GM23338 (cell line): ENCODE data around the gene WNK2. TPM values are rescaled to one million over a fixed set of nuclear protein-coding genes. Genes with fewer than 3 reads are reported as not detected.
A peak's percentile ranks its signal among the peaks of the same experiment; 100 is the strongest.

Experiments used
- ATAC-seq: fragments of 200-7000 bp; cut with Tn5 transposase; 3 replicates; pipeline ENCODE4 v1.9.1; 2020
- DNase-seq: peaks from one replicate; pipeline ENCODE4 v3.0.0-alpha.2; 2015; ENCODE audit warnings: low spot score
- H2AFZ ChIP-seq: fragments of 200-600 bp; sonication (generic); 2 replicates; pipeline ENCODE4 v1.8.0; 2016; ENCODE audit warnings: antibody characterized with exemption, mild to moderate bottlenecking, moderate library complexity
- H3F3A ChIP-seq: fragments of 200-600 bp; sonication (generic); replicated peaks from 2 replicates; pipeline ENCODE4 v1.8.0; 2017; ENCODE audit warnings: antibody characterized with exemption, mixed run types, low read depth
- H3K27ac ChIP-seq: fragments of 200-600 bp; sonication (generic); 2 replicates; pipeline ENCODE4 v1.6.1; 2016; ENCODE audit warnings: low read depth
- H3K27me3 ChIP-seq: fragments of 200-600 bp; sonication (generic); 2 replicates; pipeline ENCODE4 v1.8.0; 2016; ENCODE audit warnings: mild to moderate bottlenecking, mixed run types, moderate library complexity; ENCODE audit not compliant: insufficient read depth
- H3K36me3 ChIP-seq: fragments of 200-600 bp; sonication (generic); 2 replicates; pipeline ENCODE4 v1.8.0; 2016; ENCODE audit warnings: mild to moderate bottlenecking; ENCODE audit not compliant: insufficient read depth
- H3K4me1 ChIP-seq: fragments of 200-600 bp; sonication (generic); 2 replicates; pipeline ENCODE4 v1.8.0; 2016; ENCODE audit warnings: mild to moderate bottlenecking, moderate library complexity; ENCODE audit not compliant: insufficient read depth
- H3K4me2 ChIP-seq: fragments of 200-600 bp; sonication (generic); 2 replicates; pipeline ENCODE4 v1.7.1; 2017; ENCODE audit warnings: mixed run types
- H3K4me3 ChIP-seq: fragments of 200-600 bp; sonication (generic); 2 replicates; pipeline ENCODE4 v1.6.1; 2016; ENCODE audit warnings: mixed run types
- H3K79me2 ChIP-seq: fragments of 200-600 bp; sonication (generic); replicated peaks from 2 replicates; pipeline ENCODE4 v1.8.0; 2017; ENCODE audit warnings: mild to moderate bottlenecking; ENCODE audit not compliant: insufficient read depth
- H3K9me2 ChIP-seq: fragments of 200-600 bp; sonication (generic); 2 replicates; pipeline ENCODE4 v1.8.0; 2017; ENCODE audit not compliant: insufficient read depth
- H4K20me1 ChIP-seq: fragments of 200-600 bp; sonication (generic); replicated peaks from 2 replicates; pipeline ENCODE4 v1.8.0; 2017; ENCODE audit warnings: mild to moderate bottlenecking; ENCODE audit not compliant: insufficient read depth
- H3K27ac Mint-ChIP-seq: 2 replicates; pipeline ENCODE4 v1.8.0; 2020; ENCODE audit warnings: inconsistent platforms, mild to moderate bottlenecking, moderate library complexity, mixed read lengths
- H3K27me3 Mint-ChIP-seq: 3 replicates; pipeline ENCODE4 v1.8.0; 2022; ENCODE audit warnings: low read depth, mild to moderate bottlenecking, moderate library complexity, mixed read lengths, inconsistent platforms; ENCODE audit not compliant: insufficient read depth, poor library complexity
- H3K36me3 Mint-ChIP-seq: 3 replicates; pipeline ENCODE4 v1.8.0; 2021; ENCODE audit warnings: low read depth, mild to moderate bottlenecking, inconsistent platforms, moderate library complexity, mixed read lengths
- H3K4me1 Mint-ChIP-seq: 3 replicates; pipeline ENCODE4 v1.8.0; 2020; ENCODE audit warnings: mild to moderate bottlenecking, inconsistent platforms, mixed read lengths
- H3K4me3 Mint-ChIP-seq: 3 replicates; pipeline ENCODE4 v1.8.0; 2021; ENCODE audit warnings: moderate library complexity, mild to moderate bottlenecking, inconsistent platforms, mixed read lengths
- H3K9me3 Mint-ChIP-seq: 3 replicates; pipeline ENCODE4 v1.8.0; 2020; ENCODE audit warnings: moderate library complexity, mild to moderate bottlenecking, inconsistent platforms, mixed read lengths
- CREB1 ChIP-seq: fragments of 250-450 bp; sonication (Bioruptor Pico); IDR thresholded peaks from 2 replicates; pipeline ENCODE4 v1.5.0; 2020; ENCODE audit warnings: low read depth, mild to moderate bottlenecking, moderate library complexity
- CTCF ChIP-seq, 2 experiments: fragments of 200-600 bp in 1 of 2; sonication (generic) in 1 of 2; conservative IDR thresholded peaks; 2 replicates each; pipeline versions ENCODE4 v1.5.1 to v1.6.1; 2016 to 2017; ENCODE audit warnings: antibody characterized with exemption in 2 of 2, low read depth in 2 of 2, mild to moderate bottlenecking in 2 of 2, moderate library complexity in 1 of 2
- NANOG ChIP-seq: IDR thresholded peaks from 2 replicates; pipeline ENCODE4 v1.6.1; 2016; ENCODE audit warnings: antibody characterized with exemption, borderline replicate concordance
- POLR2AphosphoS5 ChIP-seq: IDR thresholded peaks from 2 replicates; pipeline ENCODE4 v1.6.1; 2016; ENCODE audit warnings: antibody characterized with exemption, low read depth
- ZNF331 ChIP-seq: fragments of 250-450 bp; sonication (Bioruptor Pico); IDR thresholded peaks from 2 replicates; pipeline ENCODE4 v1.5.0; 2020; ENCODE audit warnings: low read depth, mild to moderate bottlenecking, moderate library complexity
- ZNF462 ChIP-seq: fragments of 250-450 bp; sonication (Bioruptor Pico); IDR thresholded peaks from 2 replicates; pipeline ENCODE4 v1.5.0; 2020; ENCODE audit warnings: mild to moderate bottlenecking, moderate library complexity
- polyA plus RNA-seq: library from polyadenylated mRNA; unstranded; fragments of >200 nt; fragmentation: Nextera tagmentation; extraction: Ambion mirVana; gene quantifications from 2 replicates; pipeline ENCODE4 v1.2.1, GENCODE V29; 2016
- total RNA-seq: library from RNA; depleted of rRNA; stranded (reverse); fragments of >200 nt; shearing (Covaris generic); gene quantifications from 2 replicates; pipeline ENCODE4 v1.2.3, GENCODE V29; 2014
- TF ChIP-seq, protein P1 (sequence below): IDR thresholded peaks from 2 replicates; pipeline ENCODE4 v1.6.1; 2016; ENCODE audit warnings: antibody characterized with exemption
- TF ChIP-seq, protein P2 (sequence below): IDR thresholded peaks from one replicate; pipeline ENCODE4 v1.6.1; 2018; ENCODE audit warnings: antibody characterized with exemption; ENCODE audit not compliant: unreplicated experiment

Gene WNK2
- total and polyA plus RNA-seq, 2 experiments from 2014 or later = 56.4 to 102 TPM

- TF ChIP-seq CTCF (conservative IDR thresholded peaks at IDR 0.05; ENCODE audit: low read depth in 2 of 2) = no peak
- no peak for TF ChIP-seq ZNF331 (CRISPR knock-in tag)
- TF ChIP-seq, protein P1, sequence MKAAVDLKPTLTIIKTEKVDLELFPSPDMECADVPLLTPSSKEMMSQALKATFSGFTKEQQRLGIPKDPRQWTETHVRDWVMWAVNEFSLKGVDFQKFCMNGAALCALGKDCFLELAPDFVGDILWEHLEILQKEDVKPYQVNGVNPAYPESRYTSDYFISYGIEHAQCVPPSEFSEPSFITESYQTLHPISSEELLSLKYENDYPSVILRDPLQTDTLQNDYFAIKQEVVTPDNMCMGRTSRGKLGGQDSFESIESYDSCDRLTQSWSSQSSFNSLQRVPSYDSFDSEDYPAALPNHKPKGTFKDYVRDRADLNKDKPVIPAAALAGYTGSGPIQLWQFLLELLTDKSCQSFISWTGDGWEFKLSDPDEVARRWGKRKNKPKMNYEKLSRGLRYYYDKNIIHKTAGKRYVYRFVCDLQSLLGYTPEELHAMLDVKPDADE = no peak
These were observed 71.5 kb downstream of the WNK2 start (continued) for GRCh38 chr9:93255494-93255867.

GRCh38 chr9:93255994-93256877 is 72.3 kb downstream of the WNK2 start:
- no peak overlapping the region for H3K4me2 ChIP-seq
- H2AFZ ChIP-seq = no peak overlapping the region
- no peaks in the 10 kb centered on the region; the same call in 2 of the 3 replicates for H3K4me1 Mint-ChIP-seq
- H3K36me3 Mint-ChIP-seq = peaks cover 8% of the 10 kb centered on the region; the same call in 2 of the 3 replicates
- no peaks in the 10 kb centered on the region for H3K27me3 ChIP-seq
- no peaks in the 10 kb centered on the region for H3K79me2 ChIP-seq
- no peak overlapping the region for H3K4me3 Mint-ChIP-seq
- no peak for ATAC-seq
- no peaks in the 10 kb centered on the region for H3K4me1 ChIP-seq
- no peak overlapping the region for H3K27ac ChIP-seq
- no peaks in the 10 kb centered on the region for H4K20me1 ChIP-seq
- no peak overlapping the region for H3K4me3 ChIP-seq
- H3K9me2 ChIP-seq = no peaks in the 10 kb centered on the region
- H3K27me3 Mint-ChIP-seq = peaks cover 3% of the 10 kb centered on the region
- DNase-seq = no peak
- H3K9me3 Mint-ChIP-seq = no peaks in the 10 kb centered on the region; the same call in 2 of the 3 replicates
- peak overlapping the region; percentile 93 for H3K27ac Mint-ChIP-seq
- H3K36me3 ChIP-seq = no peaks in the 10 kb centered on the region
- H3F3A ChIP-seq = no peaks in the 10 kb centered on the region
- no peak for TF ChIP-seq ZNF462 (CRISPR knock-in tag)
- TF ChIP-seq, protein P1 = no peak
- TF ChIP-seq, protein P2, sequence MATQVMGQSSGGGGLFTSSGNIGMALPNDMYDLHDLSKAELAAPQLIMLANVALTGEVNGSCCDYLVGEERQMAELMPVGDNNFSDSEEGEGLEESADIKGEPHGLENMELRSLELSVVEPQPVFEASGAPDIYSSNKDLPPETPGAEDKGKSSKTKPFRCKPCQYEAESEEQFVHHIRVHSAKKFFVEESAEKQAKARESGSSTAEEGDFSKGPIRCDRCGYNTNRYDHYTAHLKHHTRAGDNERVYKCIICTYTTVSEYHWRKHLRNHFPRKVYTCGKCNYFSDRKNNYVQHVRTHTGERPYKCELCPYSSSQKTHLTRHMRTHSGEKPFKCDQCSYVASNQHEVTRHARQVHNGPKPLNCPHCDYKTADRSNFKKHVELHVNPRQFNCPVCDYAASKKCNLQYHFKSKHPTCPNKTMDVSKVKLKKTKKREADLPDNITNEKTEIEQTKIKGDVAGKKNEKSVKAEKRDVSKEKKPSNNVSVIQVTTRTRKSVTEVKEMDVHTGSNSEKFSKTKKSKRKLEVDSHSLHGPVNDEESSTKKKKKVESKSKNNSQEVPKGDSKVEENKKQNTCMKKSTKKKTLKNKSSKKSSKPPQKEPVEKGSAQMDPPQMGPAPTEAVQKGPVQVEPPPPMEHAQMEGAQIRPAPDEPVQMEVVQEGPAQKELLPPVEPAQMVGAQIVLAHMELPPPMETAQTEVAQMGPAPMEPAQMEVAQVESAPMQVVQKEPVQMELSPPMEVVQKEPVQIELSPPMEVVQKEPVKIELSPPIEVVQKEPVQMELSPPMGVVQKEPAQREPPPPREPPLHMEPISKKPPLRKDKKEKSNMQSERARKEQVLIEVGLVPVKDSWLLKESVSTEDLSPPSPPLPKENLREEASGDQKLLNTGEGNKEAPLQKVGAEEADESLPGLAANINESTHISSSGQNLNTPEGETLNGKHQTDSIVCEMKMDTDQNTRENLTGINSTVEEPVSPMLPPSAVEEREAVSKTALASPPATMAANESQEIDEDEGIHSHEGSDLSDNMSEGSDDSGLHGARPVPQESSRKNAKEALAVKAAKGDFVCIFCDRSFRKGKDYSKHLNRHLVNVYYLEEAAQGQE = no peak
- TF ChIP-seq POLR2AphosphoS5 = no peak
- no peak for TF ChIP-seq CREB1 (CRISPR knock-in tag)
- no peak for TF ChIP-seq ZNF331 (CRISPR knock-in tag)
- no peak for TF ChIP-seq NANOG
